GM10248 (cell line): ENCODE results near the gene GRIA1.
A peak's percentile ranks its signal among the peaks of the same experiment; 100 is the strongest.
"Not testable (repeated sequence)": the region's sequence is repeated elsewhere in the genome, so short reads cannot be mapped to it uniquely, and the experiment has no call there.

Source experiments
- CTCF ChIA-PET: fragments of 300-600 bp; sonication (Branson Sonifier 250); formaldehyde crosslinking; extraction: SDS; loops from one replicate; lab custom pipeline; 2021; ENCODE audit warnings: antibody characterized with exemption; lab: Yijun Ruan, JAX
- POLR2A ChIA-PET: fragments of 350-650 bp; sonication (Branson Sonifier 250); formaldehyde crosslinking; extraction: SDS; loops from one replicate; lab custom pipeline; 2020; ENCODE audit warnings: antibody characterized with exemption; lab: Yijun Ruan, JAX
- DNase-seq: peaks from one replicate; pipeline ENCODE4 v3.0.0; 2012; ENCODE audit errors: extremely low spot score
- CTCF ChIP-seq: IDR thresholded peaks from 2 replicates; pipeline ENCODE4 v1.5.1; 2012; ENCODE audit warnings: mild to moderate bottlenecking, low read depth; ENCODE audit errors: extremely low read depth, missing control alignments, control extremely low read depth

The GRIA1 gene

GRCh38 chr5:153823036-153823435 lies 332.6 kb downstream of the GRIA1 start:
- no peak for DNase-seq
- ChIA-PET CTCF (no interaction called here), POLR2A (no interaction called here)
- no peak for TF ChIP-seq CTCF

DNA sequence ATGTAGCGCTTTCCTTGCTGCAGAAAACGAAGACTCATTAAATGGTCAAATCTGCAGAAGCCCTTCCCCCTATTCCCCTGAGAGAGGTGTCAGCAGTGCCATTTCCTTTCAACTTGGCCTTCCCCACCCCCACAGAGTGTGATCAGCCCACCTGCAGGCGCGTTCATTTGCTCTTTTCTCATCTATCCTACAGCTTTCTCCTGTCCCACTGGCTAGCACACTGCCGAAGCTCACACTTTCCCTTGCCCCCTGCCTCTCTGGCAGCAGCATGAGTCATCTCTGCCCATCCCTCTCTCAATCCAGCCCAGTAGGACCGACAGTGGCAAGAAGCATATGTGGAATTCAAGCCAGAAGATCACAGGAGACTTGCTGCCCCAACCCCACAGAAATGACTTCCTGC lies 334.4 kb downstream of the GRIA1 start:
- ChIA-PET CTCF (no interaction called here), POLR2A (no interaction called here)
- no peak for TF ChIP-seq CTCF
- DNase-seq, result no peak

DNA sequence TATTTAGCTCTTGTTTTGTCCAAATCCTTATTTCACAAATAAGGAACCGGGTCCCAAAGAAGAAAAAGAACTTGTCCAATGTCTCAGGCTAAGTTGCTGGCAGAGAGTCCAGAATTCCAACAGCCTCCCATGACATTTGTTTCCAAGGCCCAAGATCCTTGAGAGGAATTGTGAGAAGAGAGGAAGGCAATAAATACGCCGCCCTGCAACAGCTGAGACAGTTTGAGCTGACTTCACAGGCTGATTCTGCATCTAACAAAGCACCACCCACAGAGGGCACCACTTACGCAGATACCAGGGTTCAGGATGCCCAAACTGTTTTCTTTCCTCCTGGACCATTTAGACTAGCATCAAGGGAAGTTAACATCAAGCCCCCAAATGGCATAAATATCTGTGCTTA lies 336.9 kb downstream of the GRIA1 start:
- CTCF ChIA-PET, result interaction anchor here (1.0 kb wide), 1 partner anchor 22 kb away, joined by 3 read pairs; no protein-coding TSS in a partner anchor
- DNase-seq, result no peak
- peak; percentile 6 for TF ChIP-seq CTCF
- POLR2A ChIA-PET, result no interaction called here

DNA sequence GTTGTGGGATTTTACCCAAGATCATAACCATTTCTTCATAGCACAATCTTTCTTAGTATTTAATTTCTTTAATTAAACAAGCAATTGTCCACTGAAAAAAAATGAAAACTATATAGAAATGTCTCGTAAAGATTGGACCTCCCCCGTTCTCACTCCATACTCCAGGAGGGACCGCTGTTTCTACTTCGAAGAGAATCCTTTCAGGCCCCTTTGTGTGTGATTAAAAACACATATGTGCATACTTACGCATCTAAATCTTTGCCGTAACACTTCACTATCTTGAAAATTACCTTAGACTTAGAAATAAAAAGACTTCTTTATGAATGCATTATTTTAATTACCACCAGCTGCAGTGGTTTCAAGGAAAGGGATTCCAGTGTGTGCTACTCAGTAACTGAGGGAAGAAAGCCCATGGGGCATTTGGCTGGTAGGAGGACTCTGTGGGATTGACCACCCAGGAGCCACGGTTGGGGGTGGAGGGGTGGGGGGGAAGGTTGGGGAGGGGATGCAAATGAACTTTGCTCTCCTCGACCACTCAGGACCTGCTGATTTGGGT lies 339.1 kb downstream of the GRIA1 start:
- no peak for TF ChIP-seq CTCF
- ChIA-PET POLR2A (no interaction called here), CTCF (no interaction called here)
- no peak for DNase-seq

- ChIA-PET CTCF (interaction anchor here (0.7 kb wide), 2 partner anchors 14 to 132 kb away, joined by 3 to 4 read pairs; no protein-coding TSS in a partner anchor), POLR2A (no interaction called here)
- DNase-seq, result peak; percentile 21
- TF ChIP-seq CTCF, result no peak
Observed at GRCh38 chr5:153831973-153832372, 341.5 kb downstream of the GRIA1 start.

GRCh38 chr5:153835891-153836515 lies 345.5 kb downstream of the GRIA1 start:
- ChIA-PET CTCF (no interaction called here), POLR2A (no interaction called here)
- DNase-seq, result no peak
- TF ChIP-seq CTCF, result no peak

DNA sequence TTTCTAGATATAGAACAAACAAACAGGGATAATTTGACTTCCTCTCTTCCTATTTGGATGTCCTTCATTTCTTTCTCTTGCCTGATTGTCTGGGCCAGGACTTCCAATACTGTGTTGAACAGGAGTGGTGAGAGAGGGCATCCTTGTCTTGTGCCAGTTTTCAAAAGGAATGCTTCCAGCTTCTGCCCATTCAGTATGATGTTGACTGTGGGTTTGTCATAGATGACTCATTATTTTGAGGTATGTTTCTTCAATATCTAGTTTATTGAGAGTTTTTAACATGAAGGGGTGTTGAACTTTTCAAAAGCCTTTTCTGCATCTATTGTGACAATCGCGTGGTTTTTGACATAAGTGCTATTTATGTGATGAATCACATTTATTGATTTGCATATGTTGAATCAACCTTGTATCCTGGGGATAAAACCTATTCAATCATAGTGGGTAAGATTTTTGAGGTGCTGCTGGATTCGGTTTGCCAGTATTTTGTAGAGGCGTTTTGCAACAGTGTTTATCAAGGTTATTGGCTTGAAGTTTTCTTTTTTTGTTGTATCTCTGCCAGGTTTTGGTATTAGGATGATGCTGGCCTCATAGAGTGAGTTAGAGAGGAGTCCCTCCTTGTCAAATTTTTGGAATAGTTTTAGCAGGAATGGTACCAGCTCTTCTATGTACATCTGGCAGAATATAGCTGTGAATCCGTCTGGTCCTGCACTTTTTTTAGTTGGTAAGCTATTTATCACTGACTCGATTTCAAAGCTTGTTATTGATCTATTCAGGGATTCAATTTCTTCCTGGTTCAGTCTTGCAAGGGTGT lies 359.0 kb downstream of the GRIA1 start:
- DNase-seq, POLR2A ChIA-PET, CTCF ChIA-PET: not testable (repeated sequence)
